Tibial artery (tissue), 4 donors: ENCODE results near the gene SLCO4A1.
"Not testable (repeated sequence)": the region's sequence is repeated elsewhere in the genome, so short reads cannot be mapped to it uniquely, and the experiment has no call there.

ENCODE experiments used
- DNase-seq, 2 donors: peaks; one replicate each; pipeline ENCODE4 v3.0.0-alpha.2; 2019
- H3K27ac ChIP-seq, 2 donors: fragments of 200-600 bp; sonication (generic) in 1 of 2; 1 replicate in 1 of 2; 2 replicates in 1 of 2; pipeline ENCODE4 v1.5.1; 2018 to 2019; ENCODE audit warnings: mild to moderate bottlenecking in 1 of 2
- H3K27me3 ChIP-seq, 2 donors: fragments of 200-600 bp; sonication (generic) in 1 of 2; one replicate each; pipeline versions ENCODE4 v1.5.1 to v1.6.0; 2016 to 2019
- H3K36me3 ChIP-seq, 3 donors: fragments of 200-600 bp; sonication (generic) in 2 of 3; one replicate each; pipeline ENCODE4 v1.5.1; 2016 to 2019; ENCODE audit warnings: mild to moderate bottlenecking in 2 of 3
- H3K4me1 ChIP-seq, 4 donors: fragments of 200-600 bp; sonication (generic) in 2 of 4; 1 replicate in 3 of 4; 2 replicates in 1 of 4; pipeline ENCODE4 v1.5.1; 2016 to 2019
- H3K4me3 ChIP-seq, 2 donors: fragments of 200-600 bp; sonication (generic) in 1 of 2; 1 replicate in 1 of 2; 2 replicates in 1 of 2; pipeline ENCODE4 v1.5.1; 2018 to 2019; ENCODE audit warnings: mild to moderate bottlenecking in 2 of 2
- H3K9me3 ChIP-seq, 3 donors: fragments of 200-600 bp; sonication (generic) in 1 of 3; one replicate each; pipeline ENCODE4 v1.5.1; 2016 to 2019
- intact Hi-C: fragments of 100-400 bp; cut with DNase I; formaldehyde crosslinking; loops from one replicate; pipeline ENCODE4 v1.15.0; 2023; ENCODE audit warnings: low total_unique reads
- TF ChIP-seq, protein P1 (sequence below), 2 experiments: fragments of 200-600 bp in 1 of 2; fragments of 450-650 bp in 1 of 2; IDR thresholded peaks; one replicate each; pipeline ENCODE4 v1.5.1; 2017 to 2019; ENCODE audit warnings: antibody characterized with exemption in 2 of 2, mild to moderate bottlenecking in 1 of 2, moderate library complexity in 1 of 2

SLCO4A1 gene

DNA sequence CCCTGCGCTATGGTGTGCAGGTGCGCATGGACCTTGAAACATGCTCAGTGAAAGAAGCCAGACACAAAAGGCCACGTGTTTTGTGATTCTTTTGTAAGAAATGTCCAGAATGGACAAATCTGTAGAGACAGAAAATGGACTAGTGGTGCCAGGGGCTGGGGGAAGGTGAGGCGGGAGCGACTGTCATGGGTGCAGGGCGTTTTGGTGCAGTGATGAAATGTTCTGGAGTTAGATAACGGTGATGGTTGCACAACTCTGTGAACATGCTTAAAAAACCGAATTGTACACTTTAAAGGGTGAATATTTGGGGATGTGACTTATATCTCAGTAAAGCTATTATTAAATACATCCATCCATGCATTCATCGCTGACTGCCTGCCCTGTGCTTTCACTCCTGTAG is 34.7 kb downstream of the SLCO4A1 start:
- Histone ChIP-seq H3K4me3 (no peak overlapping the region), H3K9me3 (peaks cover 0 to 7% (median 0%) of the 10 kb centered on the region in 3 donors), H3K4me1 (no peaks in the 10 kb centered on the region), H3K36me3 (no peaks in the 10 kb centered on the region), H3K27ac (no peak overlapping the region), H3K27me3 (peaks cover 0 to 63% of the 10 kb centered on the region in 2 donors)
- TF ChIP-seq, protein P1, sequence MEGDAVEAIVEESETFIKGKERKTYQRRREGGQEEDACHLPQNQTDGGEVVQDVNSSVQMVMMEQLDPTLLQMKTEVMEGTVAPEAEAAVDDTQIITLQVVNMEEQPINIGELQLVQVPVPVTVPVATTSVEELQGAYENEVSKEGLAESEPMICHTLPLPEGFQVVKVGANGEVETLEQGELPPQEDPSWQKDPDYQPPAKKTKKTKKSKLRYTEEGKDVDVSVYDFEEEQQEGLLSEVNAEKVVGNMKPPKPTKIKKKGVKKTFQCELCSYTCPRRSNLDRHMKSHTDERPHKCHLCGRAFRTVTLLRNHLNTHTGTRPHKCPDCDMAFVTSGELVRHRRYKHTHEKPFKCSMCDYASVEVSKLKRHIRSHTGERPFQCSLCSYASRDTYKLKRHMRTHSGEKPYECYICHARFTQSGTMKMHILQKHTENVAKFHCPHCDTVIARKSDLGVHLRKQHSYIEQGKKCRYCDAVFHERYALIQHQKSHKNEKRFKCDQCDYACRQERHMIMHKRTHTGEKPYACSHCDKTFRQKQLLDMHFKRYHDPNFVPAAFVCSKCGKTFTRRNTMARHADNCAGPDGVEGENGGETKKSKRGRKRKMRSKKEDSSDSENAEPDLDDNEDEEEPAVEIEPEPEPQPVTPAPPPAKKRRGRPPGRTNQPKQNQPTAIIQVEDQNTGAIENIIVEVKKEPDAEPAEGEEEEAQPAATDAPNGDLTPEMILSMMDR (IDR thresholded peaks at IDR 0.05), result no peak
- DNase-seq, result no peak
- intact Hi-C loops, result no loop called here

DNA sequence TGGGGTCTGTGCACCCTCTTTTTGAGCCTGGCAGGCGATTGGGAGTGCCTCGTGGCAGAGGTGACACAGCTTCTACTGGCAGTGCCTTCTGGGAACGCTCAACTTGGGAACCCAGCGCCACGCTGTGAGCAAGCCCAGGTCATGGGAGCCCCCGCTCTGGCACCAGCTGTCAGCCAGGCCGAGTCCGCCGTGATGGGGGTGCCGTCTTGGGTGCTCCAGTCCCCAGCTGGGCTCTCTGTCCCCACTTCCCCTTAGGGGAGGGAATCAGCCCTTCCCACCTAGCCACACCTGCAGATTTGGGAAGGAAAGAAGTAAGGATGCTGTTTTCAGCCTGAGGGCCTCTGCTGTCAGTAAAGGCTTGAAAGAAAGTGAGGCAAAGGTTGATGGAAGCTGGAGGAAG is 35.4 kb downstream of the SLCO4A1 start:
- intact Hi-C loops, result no loop called here
- Histone ChIP-seq H3K27ac (no peak overlapping the region), H3K4me1 (no peaks in the 10 kb centered on the region), H3K9me3 (peaks cover 0 to 7% (median 0%) of the 10 kb centered on the region in 3 donors), H3K36me3 (no peaks in the 10 kb centered on the region), H3K4me3 (no peak overlapping the region), H3K27me3 (peaks cover 0 to 68% of the 10 kb centered on the region in 2 donors)
- TF ChIP-seq, protein P1 (IDR thresholded peaks at IDR 0.05), result no peak
- no peak for DNase-seq

DNA sequence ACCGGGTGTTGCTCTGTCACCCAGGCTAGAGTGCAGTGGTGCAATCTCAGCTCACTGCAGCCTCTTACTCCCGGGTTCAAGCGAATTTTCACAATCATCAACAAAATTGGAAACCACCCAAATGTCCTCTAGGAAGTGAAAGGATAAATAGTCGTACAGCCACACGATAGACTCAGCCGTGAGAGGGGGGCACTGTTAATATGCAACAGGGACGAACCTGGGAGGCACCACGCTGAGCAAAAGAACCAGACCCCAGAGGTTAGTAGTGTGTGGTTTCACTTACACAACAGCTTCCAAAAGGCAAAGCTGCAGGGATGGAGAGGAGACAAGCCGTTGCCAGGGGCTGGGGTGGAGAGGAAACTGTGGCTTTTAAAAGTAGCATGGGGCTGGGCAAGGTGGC is 36.2 kb downstream of the SLCO4A1 start:
- peaks cover 0 to 7% (median 0%) of the 10 kb centered on the region in 3 donors for H3K9me3 ChIP-seq
- DNase-seq, result no peak
- no peak overlapping the region for H3K27ac ChIP-seq
- H3K27me3 ChIP-seq, result peaks cover 0 to 68% of the 10 kb centered on the region in 2 donors
- no peaks in the 10 kb centered on the region for H3K4me1 ChIP-seq
- no peak overlapping the region for H3K4me3 ChIP-seq
- H3K36me3 ChIP-seq, result no peaks in the 10 kb centered on the region
- intact Hi-C loops, result no loop called here
- TF ChIP-seq, protein P1 (IDR thresholded peaks at IDR 0.05), result no peak

DNA sequence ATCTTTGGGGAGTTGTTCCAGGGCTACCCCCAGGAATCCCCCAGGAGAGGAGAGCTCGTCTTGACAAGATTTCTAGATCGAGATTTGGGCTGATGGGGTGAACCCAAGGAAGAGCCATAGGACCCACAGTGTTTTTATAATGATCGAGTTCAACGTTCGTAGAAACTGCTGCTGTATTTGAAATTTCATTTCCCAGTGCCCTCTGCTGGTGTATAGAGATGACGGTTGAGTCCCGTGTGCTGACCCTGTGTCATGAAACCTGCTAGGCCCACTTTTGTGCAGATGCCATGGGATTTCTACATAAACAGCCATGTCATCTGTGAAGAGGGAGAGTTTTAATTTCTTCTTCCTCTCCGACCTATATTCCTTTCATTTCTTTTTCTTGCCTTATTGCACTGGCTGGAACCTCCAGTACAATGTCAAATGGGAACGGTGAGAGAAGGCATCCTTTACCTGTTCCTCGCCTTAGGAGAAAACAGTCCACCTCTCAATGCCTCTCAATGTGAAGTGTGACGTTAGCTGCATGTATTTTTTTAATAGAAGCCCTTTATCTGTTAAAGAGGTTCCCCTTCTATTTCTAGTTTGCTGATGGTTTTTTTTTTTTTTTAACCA is 37.8 kb downstream of the SLCO4A1 start:
- intact Hi-C loops, result no loop called here
- peaks cover 0 to 66% of the 10 kb centered on the region in 2 donors for H3K27me3 ChIP-seq
- H3K4me3 ChIP-seq, result no peak overlapping the region
- H3K9me3 ChIP-seq, result peaks cover 0 to 7% (median 0%) of the 10 kb centered on the region in 3 donors
- no peaks in the 10 kb centered on the region for H3K36me3 ChIP-seq
- no peaks in the 10 kb centered on the region for H3K4me1 ChIP-seq
- H3K27ac ChIP-seq, result no peak overlapping the region
- TF ChIP-seq, protein P1 (IDR thresholded peaks at IDR 0.05), result no peak
- no peak for DNase-seq

DNA sequence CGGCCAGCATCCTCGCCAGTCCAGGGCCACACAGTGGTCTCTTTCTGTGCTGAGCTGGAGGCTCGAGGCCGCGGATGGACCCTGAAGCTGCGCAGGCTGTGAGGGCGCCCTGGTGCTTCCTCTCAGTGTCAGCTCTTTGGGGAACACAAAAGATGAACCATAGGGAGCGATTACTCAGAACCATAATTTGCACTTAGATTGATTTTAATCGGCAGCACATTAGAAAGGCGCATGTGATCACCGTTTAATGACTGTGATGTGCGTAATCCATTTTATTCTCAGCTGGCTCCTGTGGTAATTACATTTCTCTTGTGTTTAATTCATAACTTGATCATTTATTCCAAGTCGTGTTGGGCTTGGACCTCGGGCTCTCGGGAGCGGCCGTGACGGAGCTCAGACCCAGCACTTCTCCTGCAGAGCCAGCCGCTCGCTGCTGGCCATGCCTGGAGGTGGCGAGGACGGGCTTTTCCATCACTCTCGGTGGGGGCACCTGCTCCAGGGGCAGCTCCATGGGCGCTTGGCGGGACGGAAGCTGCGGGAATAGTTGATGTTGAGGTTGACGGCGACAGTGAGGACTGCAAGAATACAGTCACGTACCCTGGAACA is 40.7 kb downstream of the SLCO4A1 start:
- no peak overlapping the region for H3K27ac ChIP-seq
- H3K36me3 ChIP-seq, result no peaks in the 10 kb centered on the region
- H3K4me1 ChIP-seq, result peaks cover 0 to 3% (median 0%) of the 10 kb centered on the region in 4 donors
- no peak for DNase-seq
- intact Hi-C loops, result no loop called here
- TF ChIP-seq, protein P1 (IDR thresholded peaks at IDR 0.05), result no peak
- H3K27me3 ChIP-seq, result peaks cover 0 to 76% of the 10 kb centered on the region in 2 donors
- peaks cover 0 to 7% (median 0%) of the 10 kb centered on the region in 3 donors for H3K9me3 ChIP-seq
- H3K4me3 ChIP-seq, result no peak overlapping the region

DNA sequence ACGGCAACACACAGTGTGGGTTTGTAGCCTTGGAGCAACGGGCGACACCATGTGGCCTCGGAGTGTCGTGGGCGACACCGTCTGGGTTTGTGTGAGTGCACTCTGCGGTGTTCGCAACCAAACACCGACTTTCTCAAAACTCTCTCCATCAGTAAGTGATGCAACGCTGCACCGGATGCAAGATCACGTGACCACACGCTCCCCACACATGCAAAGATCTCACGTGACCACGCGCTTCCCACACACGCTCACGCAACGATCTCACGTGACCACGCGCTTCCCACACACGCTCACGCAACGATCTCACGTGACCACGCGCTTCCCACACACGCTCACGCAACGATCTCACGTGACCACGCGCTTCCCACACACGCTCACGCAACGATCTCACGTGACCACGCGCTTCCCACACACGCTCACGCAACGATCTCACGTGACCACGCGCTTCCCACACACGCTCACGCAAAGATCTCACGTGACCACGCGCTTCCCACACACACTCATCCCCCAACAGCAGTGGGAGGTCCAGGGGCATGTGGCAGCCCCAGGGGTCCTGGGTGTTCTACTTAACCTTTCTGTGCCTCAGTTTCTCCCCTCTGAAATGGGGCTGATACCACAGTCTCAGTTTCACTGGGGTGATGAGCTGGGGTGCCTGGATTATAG is 41.5 kb downstream of the SLCO4A1 start:
- intact Hi-C loops, H3K4me3 ChIP-seq, H3K27ac ChIP-seq, DNase-seq, H3K4me1 ChIP-seq, H3K9me3 ChIP-seq, H3K36me3 ChIP-seq: not testable (repeated sequence)
- H3K27me3 ChIP-seq, result peaks cover 0 to 84% of the 10 kb centered on the region in 2 donors
